GM19351 (cell line): ENCODE results near the gene MOB3C.

Experiments used
- ATAC-seq: cut with Tn5 transposase; IDR thresholded peaks from one replicate; pipeline ENCODE4 v1.9.1; 2021; ENCODE audit warnings: mild to moderate bottlenecking, moderate library complexity; ENCODE audit not compliant: unreplicated experiment

The MOB3C gene

DNA sequence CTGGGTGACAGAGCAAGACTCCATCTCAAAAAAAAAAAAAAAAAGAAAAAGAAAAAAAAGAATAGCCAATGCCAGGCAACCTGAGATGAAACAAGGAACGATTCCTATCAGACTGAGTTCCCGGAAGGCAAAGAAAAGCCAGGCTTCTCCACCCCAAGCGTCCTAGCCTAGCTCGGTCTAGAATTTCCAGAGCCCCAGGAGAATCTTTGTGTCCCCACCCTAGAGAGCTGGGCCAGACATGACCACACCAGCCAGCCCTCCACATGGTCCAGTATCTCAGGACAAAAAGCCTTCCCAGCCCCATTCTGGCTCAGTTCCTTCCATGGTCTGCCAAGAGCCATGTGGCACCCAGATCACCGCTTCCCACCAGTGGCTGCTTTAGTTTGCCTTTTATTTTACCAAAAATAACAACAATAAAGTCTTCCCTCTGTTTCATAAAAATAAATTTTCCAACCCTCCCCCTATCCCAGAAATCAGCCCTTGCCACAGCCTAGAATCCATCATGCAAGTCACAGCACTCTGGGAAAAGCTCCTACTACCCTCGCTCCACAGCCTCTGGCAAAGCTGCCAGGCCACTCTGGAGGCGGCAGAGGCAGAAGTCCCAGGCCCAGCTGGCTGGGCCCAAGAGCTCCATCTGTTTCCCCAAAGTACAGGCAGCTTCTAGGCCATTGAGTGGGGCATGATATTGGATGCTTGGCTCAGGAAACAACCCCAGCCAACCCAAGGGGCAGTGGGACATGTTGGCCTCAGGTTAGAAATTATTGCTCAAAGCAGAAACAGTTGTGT is 9.1 kb downstream of the MOB3C start:
- ATAC-seq, result no peak

DNA sequence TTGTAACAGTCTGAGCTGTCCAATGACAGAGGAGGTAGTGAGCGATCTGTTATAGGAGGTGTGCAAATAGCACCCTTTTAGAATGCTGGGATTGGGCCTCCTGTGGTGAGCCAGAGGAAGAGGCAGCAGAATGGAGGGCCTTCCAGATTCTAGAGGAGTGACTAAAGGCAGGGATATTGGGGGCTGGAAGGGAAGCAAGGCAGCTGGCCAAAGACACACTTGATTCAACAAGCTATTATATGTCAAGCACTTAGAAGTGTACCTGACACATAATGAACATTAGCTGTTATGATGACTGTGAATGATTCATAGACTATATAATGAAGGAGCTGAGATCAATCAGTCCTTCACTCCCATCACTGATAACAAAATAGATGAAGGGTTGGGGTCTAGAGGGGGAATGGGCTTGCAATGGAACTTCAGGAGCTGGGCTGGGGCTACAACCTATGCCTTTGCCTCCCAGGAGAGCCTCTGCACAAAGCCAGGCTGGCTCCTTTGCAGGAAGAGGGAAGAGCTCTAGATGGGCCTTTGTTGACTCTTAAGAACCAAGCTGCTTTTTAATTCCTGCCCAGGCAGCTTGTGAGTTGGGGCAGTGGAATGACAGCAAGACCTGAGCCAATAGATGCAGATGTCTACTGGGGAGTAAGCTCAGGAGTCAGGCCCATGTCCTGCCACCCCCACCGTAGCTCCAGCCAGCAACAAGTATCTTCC is 10.2 kb downstream of the MOB3C start:
- ATAC-seq, result no peak

DNA sequence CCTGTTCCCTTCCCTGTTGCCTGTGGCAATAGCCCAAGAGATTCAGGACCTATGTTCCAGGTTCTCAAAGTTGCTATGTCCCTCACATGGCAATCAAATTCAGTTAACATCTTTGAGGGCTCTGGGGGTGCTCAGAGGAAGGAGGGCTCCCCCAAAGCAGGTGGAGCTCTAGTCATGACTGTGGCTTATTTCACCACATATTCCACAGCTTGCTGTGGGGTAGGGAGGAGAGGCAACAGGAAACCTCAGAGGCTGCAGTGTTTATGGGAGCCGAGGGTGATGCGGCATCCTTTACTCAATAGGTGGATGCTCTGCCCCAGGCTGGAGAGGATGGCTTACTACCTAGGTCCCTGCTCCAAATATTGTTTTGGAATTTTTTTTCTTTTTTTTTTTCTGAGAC is 11.4 kb downstream of the MOB3C start:
- no peak for ATAC-seq

DNA sequence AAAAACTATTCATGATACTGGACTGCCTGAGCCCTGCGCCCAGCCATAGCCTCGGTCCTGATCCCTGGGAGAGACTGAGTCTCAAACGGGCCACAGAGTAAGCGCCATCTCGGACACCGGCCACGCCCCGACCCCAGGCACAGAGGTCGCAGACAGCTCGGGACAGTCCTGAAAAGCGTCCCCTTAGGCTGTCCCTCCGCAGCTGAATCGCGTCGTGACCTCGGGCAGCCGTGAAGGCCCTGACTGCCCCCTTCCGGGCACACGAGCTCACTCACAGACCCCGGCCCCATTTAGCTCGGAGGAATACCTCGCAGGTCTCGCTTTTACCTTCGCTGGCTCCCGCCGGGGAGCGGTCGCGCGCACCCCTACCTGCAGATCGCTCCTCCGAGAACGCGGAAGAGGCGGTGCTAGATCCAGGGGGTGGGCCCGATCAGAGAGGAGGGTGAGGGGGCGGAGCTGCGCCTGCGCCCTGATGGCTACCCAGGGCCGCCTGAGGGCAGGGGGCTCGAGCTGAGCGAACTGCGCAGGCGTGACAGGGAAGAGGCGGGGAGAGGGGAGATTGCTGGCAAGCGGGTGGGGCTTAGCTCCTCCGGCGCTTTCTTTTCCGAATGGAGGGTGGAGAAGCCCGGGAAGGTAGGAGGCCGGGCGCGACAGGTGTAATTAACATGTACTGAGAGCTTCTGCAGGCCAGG is 12.6 kb downstream of the MOB3C start, which contains the start of gene MKNK1:
Gene MKNK1, minus strand, starts transcription at position 411 of the 692 bp plus-strand sequence. CDS start 20,941 bp downstream, outside the sequence.
- ATAC-seq, result peak; percentile 95

DNA sequence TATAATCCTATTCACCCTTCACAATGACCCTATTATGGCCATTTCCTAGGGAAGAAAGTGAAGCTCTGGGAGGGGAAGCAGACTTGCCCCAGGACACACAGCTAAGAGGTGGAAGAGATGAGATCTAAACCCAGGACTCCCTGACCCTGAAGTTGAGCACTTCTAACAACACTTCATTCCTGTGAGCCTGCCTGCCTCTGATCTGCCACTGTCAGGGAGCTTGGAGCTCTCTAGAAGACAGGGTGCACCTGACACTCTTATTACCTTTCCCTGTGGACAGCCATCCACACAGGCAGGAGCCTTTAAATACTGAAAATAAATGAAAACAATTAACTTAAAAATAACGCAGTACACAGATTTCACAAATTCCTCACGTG is 13.1 kb downstream of the MOB3C start:
- no peak for ATAC-seq

DNA sequence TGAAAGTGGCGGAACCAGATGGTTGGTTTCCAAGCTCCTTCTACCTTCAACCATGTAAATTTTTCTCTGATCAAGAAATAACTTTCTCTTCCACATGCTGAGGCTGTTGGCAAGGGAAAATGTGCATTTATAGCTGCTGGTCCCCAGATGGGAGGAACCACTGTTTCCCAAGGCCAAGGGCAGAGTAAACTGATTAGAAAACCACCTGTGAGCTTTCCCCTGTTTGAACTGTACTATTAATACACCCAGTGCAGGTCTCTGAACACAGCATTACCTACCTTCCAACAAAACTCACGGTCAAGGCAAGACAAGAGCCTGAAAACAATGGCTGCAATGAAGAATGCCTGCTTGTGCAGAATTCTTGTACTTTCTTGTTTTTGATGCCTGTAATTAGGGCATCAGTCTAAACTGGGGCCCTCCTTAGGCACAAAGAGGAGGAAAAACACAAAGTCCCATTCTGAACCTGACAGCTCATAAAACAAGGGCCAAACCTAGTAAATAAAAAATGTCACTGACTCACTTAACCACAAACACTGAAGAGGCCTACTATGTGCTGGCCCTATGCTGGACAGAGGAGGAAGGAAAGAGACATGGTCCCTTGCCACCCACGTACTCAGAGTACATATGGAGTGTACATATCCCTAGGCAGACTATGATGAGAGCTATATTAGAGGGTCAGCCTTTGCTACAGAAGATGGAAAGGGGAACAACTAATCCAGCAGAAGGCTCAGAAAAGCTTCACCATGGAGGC is 15.2 kb downstream of the MOB3C start:
- no peak for ATAC-seq

DNA sequence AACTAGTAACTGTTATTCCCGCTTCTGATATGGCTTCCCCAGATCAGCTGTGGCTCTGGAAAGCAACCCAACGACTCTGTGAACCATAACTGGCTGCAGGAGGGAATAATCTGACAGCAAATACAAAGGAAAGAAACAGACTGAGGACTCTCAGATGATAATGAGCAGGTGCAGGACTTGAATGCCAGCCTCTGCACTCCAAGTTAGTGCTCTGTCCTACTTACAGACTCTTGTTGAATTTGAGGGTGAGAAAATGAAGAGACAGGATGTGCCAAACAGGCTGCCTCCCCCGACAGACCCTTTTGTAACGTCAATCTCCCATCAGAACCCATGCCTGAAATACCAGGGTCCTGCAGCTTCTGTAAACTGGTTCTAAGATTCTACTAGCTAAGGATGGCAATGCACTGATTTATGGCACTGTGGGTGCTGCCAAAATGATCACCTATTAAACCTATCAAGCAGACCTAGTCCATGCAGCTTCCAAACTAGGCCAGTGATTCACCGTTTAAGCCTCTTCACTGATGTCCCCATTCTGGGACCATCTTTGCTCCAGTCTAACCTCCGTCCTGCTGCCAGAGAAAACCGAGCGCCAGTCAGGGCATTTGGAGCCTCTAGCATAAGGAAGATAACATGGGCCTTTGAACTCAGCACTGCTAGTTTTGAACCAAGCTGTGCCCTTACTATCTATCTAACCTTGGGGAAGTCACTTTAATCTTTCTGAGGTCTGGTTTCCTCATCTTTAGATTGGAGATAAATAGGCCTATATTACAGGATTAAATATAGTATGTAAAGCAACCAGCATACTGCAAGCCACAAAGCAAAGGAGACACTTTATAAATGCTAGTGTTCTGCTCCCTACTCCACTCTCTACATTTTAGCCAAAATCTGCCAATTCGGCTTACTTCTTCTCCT is 17.3 kb downstream of the MOB3C start:
- ATAC-seq, result no peak

DNA sequence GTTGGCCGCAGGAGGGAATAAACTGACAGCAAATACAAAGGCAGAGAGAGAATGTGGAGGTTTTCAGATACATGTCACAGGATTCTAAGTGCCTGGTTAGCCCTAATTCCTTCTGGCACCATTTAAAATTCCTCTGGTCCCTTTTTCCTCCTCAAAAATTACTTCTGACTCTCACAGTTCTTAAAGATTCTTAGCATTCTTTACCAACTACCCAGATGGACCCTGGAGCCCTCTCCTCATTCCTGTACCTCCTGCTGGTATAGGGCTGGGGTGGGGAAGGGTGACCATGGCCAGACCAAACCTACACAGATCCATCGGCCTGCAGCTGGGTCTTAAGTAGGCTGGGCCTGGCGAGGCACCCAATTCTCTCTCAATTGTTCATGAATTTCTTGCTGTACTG is 19.8 kb downstream of the MOB3C start:
- ATAC-seq, result no peak

DNA sequence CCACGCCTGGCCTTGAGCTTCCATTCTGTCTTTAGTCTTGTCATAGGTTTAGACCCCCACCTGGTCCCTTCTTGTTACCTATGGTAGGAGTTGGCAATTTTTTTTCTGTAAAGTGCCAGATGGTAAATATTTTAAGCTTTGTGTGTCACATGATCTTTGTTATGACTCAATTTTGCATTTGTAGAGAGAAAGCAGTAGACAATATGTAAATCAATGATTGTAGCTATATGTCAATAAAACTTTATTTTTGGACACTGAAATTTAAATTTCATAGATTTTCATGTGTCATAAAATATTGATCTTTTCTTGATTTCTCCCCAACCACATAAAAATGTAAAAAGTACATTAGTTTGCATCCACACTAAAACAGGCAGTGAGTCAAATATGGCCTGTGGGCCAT is 20.6 kb downstream of the MOB3C start:
- no peak for ATAC-seq

DNA sequence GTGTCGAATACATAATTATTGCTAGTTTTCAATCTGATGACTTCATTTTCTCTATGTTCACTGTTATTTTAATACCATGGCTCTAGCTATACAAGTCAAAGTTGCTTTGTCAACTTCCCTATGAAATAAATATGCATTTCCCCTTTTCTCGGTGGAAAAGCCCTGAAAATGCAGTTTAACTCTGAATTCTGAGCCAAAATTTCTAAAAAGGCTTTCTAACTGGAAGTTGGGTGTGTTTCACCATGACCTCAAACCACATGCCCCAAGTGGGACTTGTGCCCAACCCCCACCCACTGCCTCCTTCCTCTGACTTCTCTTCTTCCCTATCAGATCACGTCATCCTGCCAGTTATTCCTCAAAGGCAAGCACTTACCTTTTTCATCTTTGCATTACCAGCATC is 21.5 kb downstream of the MOB3C start:
- ATAC-seq, result no peak

DNA sequence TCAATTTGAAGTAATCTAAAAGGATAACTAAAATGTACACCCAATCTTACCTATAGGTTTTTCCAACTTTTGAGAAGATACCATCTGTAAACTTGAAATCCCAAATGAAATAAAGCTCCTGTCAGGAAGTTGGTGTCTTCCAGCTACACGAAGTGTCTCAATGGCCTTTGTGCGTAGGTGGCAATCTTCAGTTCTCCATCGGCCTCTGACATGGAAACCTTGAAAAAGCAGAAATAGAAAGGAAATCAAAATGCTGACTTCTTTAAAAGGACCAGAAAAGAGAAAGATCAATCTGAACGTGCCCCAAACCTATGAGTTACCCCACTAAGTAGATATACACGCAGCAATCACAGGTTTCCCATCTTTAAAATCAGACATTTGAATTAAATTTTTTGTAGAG is 22.5 kb downstream of the MOB3C start:
- no peak for ATAC-seq

DNA sequence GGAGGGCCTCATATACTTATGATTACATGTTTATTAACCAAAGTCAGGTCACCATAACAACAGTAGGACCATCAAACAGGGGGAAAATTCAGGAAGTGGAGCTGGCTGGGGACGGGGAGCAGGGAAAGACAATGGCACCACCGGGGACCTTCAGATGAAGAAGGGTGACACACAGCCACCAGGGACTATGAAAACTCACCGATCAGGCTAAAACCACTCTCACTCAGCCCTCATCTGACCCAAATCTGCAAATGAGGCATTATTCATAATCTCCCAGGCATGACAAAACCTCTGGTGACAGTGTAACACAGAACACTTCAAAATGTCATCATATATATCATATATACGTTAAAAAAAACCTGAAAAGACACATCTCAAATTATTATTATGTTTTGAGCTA is 23.8 kb downstream of the MOB3C start:
- no peak for ATAC-seq

DNA sequence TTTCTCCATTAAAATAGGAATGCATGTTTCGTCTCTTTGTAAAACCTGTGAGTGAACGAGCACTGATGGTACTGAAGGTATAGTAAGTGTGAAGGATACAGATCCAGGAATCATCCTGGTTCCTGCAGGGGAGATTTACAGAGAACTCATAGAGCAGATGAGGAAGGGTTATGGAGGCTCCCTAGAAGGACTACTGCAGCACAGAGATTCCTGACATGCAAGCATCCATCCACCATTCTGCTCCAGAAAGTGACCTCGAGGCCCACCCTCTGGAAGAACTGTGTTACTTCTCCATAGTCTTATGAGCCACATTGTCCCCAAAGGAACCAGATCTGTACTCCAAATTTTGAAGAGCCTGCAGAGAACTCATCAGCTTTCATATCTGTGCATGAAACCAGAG is 27.1 kb downstream of the MOB3C start:
- no peak for ATAC-seq

DNA sequence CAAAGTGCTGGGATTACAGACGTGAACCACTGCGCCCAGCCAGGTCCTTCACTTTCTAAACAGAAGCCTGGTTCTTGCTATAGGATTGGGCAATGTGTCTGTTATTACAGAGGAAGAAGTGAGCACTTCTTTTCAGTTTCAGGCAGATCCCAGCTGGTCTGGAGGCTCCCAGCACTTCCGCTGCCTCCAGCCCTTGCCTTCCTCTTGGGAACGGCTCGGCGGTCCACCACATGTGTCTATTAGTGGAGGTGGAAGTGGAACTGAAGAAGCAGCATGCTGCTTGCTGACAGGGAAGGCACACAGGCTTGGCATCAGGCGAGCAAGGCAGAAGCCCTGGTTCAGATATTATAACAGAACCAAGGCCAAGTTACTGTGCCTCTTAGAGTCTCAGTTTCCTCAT is 29.5 kb downstream of the MOB3C start:
- no peak for ATAC-seq

DNA sequence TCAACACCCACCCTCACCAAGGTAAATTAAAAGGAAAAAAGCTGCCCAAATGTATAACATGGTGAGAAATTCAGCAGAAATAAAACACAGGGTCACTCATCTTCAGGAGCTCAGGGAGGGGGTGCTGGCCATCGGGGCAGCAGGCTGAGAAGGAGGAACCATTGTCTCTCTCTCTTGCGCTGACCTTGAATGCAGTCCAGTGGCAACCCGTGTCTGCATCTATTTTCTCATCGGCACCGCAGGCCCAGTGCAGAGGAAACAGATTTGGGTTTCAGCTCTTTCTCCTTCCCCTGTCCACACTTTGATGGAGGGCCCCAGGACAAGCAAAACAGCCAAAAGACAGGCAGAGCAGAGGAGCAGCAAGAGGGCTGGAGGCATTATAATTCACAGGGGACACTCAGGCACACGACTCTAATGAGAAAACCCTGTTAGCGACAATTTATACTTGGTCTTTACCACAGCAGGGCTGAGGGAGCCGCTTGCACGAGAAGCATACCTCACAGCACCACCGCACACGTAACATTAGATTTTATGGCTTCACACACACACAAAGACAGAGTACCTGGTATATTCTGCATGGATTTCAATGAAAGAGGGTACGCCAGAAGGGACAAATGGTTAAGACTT is 31.2 kb downstream of the MOB3C start:
- no peak for ATAC-seq

DNA sequence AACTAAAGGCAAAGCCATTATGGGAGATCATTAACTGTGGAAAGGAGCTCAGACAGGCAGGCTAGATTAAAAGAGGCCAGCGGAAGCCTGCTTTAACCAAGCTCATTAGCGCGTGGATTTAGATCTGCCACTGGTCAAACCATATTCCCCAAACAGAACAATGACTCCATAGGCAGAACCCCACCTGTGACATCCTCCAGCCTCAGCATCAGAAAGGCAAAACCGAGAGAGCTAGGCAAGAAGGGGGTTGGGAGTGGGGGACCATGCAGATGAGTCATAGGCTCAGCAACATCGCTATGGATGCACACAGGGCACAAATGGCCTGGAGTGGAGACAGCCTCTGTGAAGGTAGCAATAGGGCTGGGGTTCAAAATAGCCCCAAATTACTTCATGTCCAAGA is 33.1 kb downstream of the MOB3C start:
- ATAC-seq, result no peak

DNA sequence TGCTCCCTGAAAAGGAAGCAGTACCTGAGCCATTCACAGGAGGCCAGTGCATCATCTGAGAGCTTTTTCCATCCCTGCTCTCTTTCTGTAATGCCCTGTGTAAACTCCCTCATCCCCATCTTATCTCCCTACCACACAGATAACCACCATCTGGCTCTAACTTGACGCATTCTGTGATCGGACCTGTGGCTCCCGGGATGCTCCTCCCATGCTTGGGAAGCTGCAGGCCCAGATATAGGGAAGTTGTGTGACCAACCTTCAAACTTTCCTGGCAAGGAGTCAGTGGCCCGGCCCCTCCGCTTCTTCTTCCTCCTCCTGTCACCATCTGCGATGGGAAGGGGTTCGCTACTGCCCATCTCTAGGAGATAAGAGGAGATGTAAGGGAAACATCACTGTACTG is 33.6 kb downstream of the MOB3C start:
- ATAC-seq, result no peak

DNA sequence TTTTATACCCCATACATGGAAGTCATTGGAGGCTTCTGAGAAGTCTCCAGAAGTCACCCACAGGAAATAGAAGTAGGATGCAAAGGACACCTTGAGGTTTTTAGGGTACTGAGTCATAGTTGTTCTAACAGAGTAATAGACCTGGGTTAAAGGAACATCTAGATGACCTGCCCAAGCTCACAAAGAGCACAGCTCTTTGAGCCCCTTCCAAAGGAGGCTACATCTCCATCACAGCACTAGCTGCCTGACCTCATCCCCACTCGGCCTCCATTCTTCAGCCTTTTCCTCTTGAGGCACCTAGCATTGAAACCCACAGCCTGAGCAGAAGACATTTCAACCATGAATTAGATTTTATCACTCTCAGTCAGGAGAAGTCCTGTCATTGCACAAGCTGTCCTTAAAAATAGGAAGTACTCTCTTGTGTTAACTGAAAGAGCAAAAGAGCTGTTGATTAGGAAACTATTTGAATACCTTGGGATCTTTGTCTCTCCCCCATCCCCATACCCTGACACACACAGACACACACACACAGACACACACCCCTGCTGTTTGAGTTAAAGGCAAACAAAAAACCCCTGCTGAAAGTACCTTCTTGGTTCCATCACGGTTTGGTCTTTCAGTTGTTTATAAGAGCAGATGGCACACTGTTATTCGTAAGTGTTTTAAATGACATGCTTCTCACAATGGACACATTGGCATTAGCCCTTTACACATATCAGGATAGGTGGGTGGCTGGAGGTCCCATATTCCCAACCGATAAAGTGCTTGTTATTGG is 34.7 kb downstream of the MOB3C start:
- no peak for ATAC-seq
